ENCODE data around the gene DAB2IP. TPM values are rescaled to one million over a fixed set of nuclear protein-coding genes. Genes with fewer than 3 reads are reported as not detected.

DAB2IP gene
- total RNA-seq, 1 donor from 2014 or later: 38.0 TPM

DNA sequence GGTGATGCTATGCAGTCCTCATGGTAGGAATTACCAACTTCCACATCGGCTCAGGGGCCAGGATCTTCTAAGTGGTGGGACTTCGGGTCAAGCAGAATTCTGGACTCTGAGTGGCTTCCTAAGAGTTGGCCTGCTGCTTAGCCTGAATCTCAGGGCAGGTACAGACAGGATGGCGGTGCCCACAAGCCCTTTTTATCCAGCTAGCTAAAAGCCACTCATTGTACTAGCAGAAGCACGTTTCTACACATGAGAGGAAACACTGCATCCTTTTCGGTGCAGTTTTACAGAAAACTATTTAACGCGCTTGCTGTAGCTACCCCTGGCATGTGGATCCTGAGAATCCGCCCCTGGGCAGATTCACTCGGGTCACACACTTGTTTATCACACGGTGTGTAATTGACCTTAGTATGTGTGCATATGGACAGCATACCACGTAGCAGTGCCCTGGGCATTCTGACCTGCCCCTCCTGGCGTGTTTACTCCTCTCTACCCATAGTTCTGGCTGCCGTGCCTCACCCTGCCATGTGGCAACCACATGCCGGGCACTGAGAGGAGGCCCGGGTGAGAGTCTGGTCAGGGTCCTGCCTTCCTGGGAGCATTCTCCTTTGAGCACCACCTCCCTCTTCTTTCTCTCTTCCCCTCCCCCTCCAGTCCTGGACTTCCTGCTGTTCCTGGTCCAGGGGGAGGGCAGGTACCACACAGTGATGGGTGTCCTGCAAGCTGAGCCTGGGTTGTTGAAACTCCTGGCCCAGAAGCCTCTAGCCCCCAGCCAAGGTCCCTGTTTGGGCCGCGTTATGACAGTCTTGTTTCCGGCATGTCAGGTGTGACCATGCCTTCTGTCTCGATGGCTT, 65.9 kb downstream of the DAB2IP start:
- DNase-seq (ENCODE audit: low read depth): no peak
- Histone ChIP-seq H3K27me3 (ENCODE audit: control insufficient read depth, insufficient read depth, low read length) (no peaks in the 10 kb centered on the region), H3K4me3 (ENCODE audit: low read depth, low read length) (no peak overlapping the region), H3K36me3 (ENCODE audit: control insufficient read depth, insufficient read depth, low read length) (no peaks in the 10 kb centered on the region)
- TF ChIP-seq, protein P1, sequence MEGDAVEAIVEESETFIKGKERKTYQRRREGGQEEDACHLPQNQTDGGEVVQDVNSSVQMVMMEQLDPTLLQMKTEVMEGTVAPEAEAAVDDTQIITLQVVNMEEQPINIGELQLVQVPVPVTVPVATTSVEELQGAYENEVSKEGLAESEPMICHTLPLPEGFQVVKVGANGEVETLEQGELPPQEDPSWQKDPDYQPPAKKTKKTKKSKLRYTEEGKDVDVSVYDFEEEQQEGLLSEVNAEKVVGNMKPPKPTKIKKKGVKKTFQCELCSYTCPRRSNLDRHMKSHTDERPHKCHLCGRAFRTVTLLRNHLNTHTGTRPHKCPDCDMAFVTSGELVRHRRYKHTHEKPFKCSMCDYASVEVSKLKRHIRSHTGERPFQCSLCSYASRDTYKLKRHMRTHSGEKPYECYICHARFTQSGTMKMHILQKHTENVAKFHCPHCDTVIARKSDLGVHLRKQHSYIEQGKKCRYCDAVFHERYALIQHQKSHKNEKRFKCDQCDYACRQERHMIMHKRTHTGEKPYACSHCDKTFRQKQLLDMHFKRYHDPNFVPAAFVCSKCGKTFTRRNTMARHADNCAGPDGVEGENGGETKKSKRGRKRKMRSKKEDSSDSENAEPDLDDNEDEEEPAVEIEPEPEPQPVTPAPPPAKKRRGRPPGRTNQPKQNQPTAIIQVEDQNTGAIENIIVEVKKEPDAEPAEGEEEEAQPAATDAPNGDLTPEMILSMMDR (IDR thresholded peaks at IDR 0.05; ENCODE audit: insufficient read depth, low read length, poor library complexity, severe bottlenecking): no peak

DNA sequence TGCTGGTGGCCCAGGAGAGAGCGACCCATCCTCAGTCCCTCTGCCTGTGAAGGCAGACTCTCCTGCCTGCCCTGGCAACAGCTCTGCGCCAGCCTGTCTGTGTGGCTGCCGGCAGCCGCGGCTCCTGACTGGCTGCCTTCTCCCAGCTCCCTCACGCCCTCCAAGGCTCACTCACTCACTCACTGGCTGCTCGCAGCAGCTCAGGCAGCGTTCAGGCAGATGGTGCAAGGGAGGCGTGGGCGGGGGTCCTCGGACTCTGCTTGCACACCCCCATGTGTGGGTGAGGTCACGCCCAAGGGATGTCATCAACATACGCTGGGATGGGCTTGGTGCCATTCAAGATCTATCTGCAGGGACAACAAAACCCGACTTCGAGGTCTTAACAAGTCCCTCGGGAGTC, 66.7 kb downstream of the DAB2IP start:
- Histone ChIP-seq H3K36me3 (ENCODE audit: control insufficient read depth, insufficient read depth, low read length) (no peaks in the 10 kb centered on the region), H3K27me3 (ENCODE audit: control insufficient read depth, insufficient read depth, low read length) (no peaks in the 10 kb centered on the region), H3K4me3 (ENCODE audit: low read depth, low read length) (no peak overlapping the region)
- TF ChIP-seq, protein P1 (IDR thresholded peaks at IDR 0.05; ENCODE audit: insufficient read depth, low read length, poor library complexity, severe bottlenecking): no peak
- no peak for DNase-seq (ENCODE audit: low read depth)

DNA sequence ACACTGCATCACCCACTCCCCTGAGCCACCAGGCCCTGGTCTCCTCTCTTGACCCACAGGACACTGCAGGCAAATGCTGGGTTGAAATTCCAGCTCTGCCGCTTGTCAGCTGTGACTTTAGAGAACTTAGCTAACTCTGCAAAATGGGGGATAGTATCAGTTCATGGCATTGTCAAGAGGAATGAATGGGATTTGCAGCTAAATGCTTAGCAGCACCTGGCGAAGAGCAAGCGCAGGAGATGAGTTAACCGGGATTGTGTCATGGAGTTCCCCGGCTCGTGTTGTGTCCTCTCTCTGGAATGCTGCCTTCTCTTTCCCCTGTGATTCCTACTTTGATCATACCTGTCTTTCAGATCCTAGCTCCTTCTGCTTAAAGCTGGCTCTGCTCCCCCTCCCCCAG, 67.1 kb downstream of the DAB2IP start:
- TF ChIP-seq, protein P1 (IDR thresholded peaks at IDR 0.05; ENCODE audit: insufficient read depth, low read length, poor library complexity, severe bottlenecking): no peak
- Histone ChIP-seq H3K4me3 (ENCODE audit: low read depth, low read length) (no peak overlapping the region), H3K27me3 (ENCODE audit: control insufficient read depth, insufficient read depth, low read length) (no peaks in the 10 kb centered on the region), H3K36me3 (ENCODE audit: control insufficient read depth, insufficient read depth, low read length) (no peaks in the 10 kb centered on the region)
- DNase-seq (ENCODE audit: low read depth): no peak

DNA sequence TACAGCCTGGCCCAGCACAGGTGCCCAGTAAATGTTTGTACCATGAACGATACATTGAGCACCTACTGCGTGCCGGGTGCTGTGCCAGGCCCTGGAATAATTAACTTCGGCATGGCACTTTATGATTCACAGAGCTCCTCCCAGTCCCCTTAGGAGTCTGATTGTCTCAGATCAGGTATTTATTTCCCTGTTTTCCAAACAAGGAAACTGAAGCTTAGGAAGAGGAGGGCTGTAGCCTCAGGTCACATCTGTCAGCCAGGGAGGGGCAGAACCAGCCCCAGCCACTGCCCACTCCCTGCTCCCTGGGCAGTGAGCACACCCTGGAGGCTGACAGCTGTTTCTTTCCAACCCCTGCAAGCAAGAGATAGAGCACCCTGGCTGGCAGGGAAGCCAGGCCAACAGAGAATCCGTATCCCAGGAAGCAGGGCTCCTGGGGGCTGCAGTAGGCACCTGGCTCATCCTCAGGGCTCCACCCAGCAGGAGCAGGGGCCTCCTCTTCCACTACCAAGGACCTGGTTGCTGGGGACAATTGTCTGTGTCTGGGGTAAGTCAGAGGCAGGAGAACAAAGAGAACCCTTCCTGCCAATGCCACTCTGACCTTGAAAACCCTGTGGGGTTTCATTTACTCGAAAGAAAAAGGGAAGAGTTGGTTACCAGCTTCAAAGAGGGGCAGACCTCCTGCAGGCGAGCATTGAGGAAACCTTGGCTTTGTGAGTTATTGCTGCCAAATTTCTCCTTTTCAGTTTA, 69.0 kb downstream of the DAB2IP start:
- Histone ChIP-seq H3K4me3 (ENCODE audit: low read depth, low read length) (no peak overlapping the region), H3K36me3 (ENCODE audit: control insufficient read depth, insufficient read depth, low read length) (no peaks in the 10 kb centered on the region), H3K27me3 (ENCODE audit: control insufficient read depth, insufficient read depth, low read length) (no peaks in the 10 kb centered on the region)
- TF ChIP-seq, protein P1 (IDR thresholded peaks at IDR 0.05; ENCODE audit: insufficient read depth, low read length, poor library complexity, severe bottlenecking): no peak
- no peak for DNase-seq (ENCODE audit: low read depth)

DNA sequence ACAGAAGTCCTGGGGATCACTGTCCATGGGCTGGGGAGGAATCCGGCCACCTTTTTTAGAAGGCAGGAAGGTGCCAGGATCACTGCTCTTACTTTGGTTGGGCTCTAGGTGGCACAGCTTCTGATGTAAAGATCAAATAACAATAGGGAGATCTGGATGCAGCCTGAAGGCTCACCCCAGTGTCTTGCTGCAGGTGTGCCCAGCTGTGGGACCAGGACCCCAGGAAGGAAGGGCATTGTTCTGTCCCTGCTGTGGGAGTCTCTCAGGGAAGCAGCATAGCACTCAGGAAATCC, 69.6 kb downstream of the DAB2IP start:
- TF ChIP-seq, protein P1 (IDR thresholded peaks at IDR 0.05; ENCODE audit: insufficient read depth, low read length, poor library complexity, severe bottlenecking): peak; percentile 28
- Histone ChIP-seq H3K4me3 (ENCODE audit: low read depth, low read length) (no peak overlapping the region), H3K36me3 (ENCODE audit: control insufficient read depth, insufficient read depth, low read length) (no peaks in the 10 kb centered on the region), H3K27me3 (ENCODE audit: control insufficient read depth, insufficient read depth, low read length) (no peaks in the 10 kb centered on the region)
- no peak for DNase-seq (ENCODE audit: low read depth)
